Esophagus (tissue), 2 donors: ENCODE measurements around the gene SUPT5H. TPM values are rescaled to one million over a fixed set of nuclear protein-coding genes. Genes with fewer than 3 reads are reported as not detected.

Experiments used
- H3K27ac ChIP-seq, 2 donors: one replicate each; pipeline ENCODE4 v1.5.1; 2013; ENCODE audit warnings: low read depth in 2 of 2, mild to moderate bottlenecking in 2 of 2, inconsistent platforms in 1 of 2, low read length in 1 of 2, moderate library complexity in 1 of 2
- H3K27me3 ChIP-seq, 2 donors: one replicate each; pipeline ENCODE4 v1.6.1; 2013; ENCODE audit warnings: low read length in 2 of 2, control low read depth in 1 of 2, mild to moderate bottlenecking in 1 of 2; ENCODE audit not compliant: insufficient read depth in 2 of 2, control insufficient read depth in 1 of 2
- H3K36me3 ChIP-seq, 2 donors: one replicate each; pipeline ENCODE4 v1.6.1; 2013; ENCODE audit warnings: low read length in 1 of 2; ENCODE audit not compliant: control insufficient read depth in 2 of 2, insufficient read depth in 2 of 2
- H3K4me1 ChIP-seq, 2 donors: one replicate each; pipeline ENCODE4 v1.6.1; 2013; ENCODE audit warnings: low read length in 1 of 2; ENCODE audit not compliant: control insufficient read depth in 2 of 2, insufficient read depth in 2 of 2
- H3K4me3 ChIP-seq, 2 donors: one replicate each; pipeline ENCODE4 v1.5.1; 2013; ENCODE audit warnings: low read length in 2 of 2, mild to moderate bottlenecking in 2 of 2, low read depth in 1 of 2, moderate library complexity in 1 of 2
- H3K9me3 ChIP-seq, 2 donors: one replicate each; pipeline ENCODE4 v1.6.1; 2013; ENCODE audit warnings: mild to moderate bottlenecking in 2 of 2, low read depth in 1 of 2, low read length in 1 of 2, moderate library complexity in 1 of 2; ENCODE audit not compliant: control insufficient read depth in 2 of 2, insufficient read depth in 1 of 2
- WGBS, 2 donors: extraction: QIAGEN DNeasy Blood & Tissue Kit; methylation state at CpG; one replicate each; pipeline ENCODE4 v1.1.7; 2013; 5-methylcytosine and 5-hydroxymethylcytosine counted together
- polyA plus RNA-seq, 2 donors: library from polyadenylated mRNA; stranded (reverse); fragments of 200-250 nt; gene quantifications; one replicate each; pipeline ENCODE4 v1.2.3, GENCODE V29; 2013
- donor health status: healthy with polysubstance abuse.
- donor health status: Bipolar disorder and iron deficiency.

The SUPT5H gene
- polyA plus RNA-seq, 2 donors, result 51.5 to 90.2 TPM

GRCh38 chr19:39434123-39435076 is 11.0 kb upstream of the SUPT5H start:
- H3K4me1 ChIP-seq, result peaks cover 0 to 11% of the 10 kb centered on the region in 2 donors
- H3K27me3 ChIP-seq, result no peaks in the 10 kb centered on the region
- no peaks in the 10 kb centered on the region for H3K9me3 ChIP-seq
- WGBS, 2 donors, result 35 to 48% methylated on average over 10 of the region's 10 CpGs
- peaks cover 12 to 17% of the 10 kb centered on the region in 2 donors for H3K36me3 ChIP-seq
- H3K27ac ChIP-seq, result peak overlapping the region; percentile 13 to 93
- peak overlapping the region; percentile 81 to 92 for H3K4me3 ChIP-seq

DNA sequence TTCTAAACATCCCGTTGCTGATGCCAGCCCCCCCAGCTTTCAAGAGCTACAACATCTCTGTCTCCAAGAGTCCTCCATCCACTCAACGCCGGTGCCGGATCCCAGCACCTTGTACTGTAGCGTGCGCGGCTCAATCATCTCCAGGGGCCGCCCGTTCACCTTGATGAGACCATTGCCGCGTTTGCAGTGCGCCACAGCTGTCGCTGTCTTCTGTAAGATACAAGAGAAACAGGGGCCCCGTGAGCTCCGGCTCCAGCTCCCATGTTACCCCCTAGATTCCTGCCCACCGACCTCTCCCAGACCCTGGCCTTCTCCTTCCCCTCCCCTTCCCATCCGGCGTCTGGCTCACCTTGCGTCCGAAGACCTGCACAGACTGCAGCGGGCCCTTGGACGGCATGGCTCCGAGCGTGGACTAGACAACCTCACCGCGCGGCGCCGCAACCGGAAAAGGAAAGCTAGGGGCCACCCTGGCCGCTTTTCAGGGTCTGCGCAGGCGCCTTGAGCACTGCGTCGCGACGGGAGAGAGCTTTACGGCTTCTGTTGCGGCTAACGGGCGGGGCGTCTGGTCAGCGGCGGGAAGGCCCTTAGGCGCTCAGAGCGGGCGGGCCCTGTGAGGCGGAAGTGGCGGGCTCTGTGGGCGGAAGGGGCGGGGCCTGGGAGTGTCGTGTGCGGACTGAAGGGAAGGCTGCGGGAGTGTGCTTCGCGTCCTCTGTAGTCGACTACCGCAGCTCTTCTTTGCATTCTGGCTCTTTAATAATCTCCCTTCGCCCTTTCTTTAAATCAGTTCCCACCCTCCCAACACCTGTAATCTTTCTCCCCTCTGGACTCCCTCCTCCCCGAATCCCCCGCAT is 9.7 kb upstream of the SUPT5H start, which contains the start of gene RPS16:
Gene RPS16, minus strand, starts transcription at position 451 of the 851 bp plus-strand sequence. Its CDS starts 54 bp downstream, at position 397.
- Histone ChIP-seq H3K4me1 (peaks cover 0 to 11% of the 10 kb centered on the region in 2 donors), H3K27me3 (no peaks in the 10 kb centered on the region), H3K4me3 (peak within 1 kb of the TSS; percentile 81 to 92), H3K9me3 (no peaks in the 10 kb centered on the region), H3K27ac (peak within 1 kb of the TSS; percentile 90 to 93), H3K36me3 (peaks cover 12 to 17% of the 10 kb centered on the region in 2 donors)
- 0% methylated on average over 58 to 61 of the region's 61 CpGs for WGBS, 2 donors

GRCh38 chr19:39436350-39436716 is 9.0 kb upstream of the SUPT5H start:
- H3K4me3 ChIP-seq, result peak overlapping the region; percentile 7 to 92
- peaks cover 0 to 6% of the 10 kb centered on the region in 2 donors for H3K4me1 ChIP-seq
- peaks cover 12 to 17% of the 10 kb centered on the region in 2 donors for H3K36me3 ChIP-seq
- WGBS, 2 donors, result 2 to 3% methylated on average over 2 of the region's 2 CpGs
- H3K9me3 ChIP-seq, result no peaks in the 10 kb centered on the region
- peak overlapping the region; percentile 65 to 93 for H3K27ac ChIP-seq
- H3K27me3 ChIP-seq, result no peaks in the 10 kb centered on the region

- WGBS, 2 donors, result 84% methylated on average over 9 of the region's 9 CpGs
- Histone ChIP-seq H3K9me3 (no peaks in the 10 kb centered on the region), H3K4me1 (peaks cover 0 to 6% of the 10 kb centered on the region in 2 donors), H3K27me3 (no peaks in the 10 kb centered on the region), H3K36me3 (peaks cover 7 to 10% of the 10 kb centered on the region in 2 donors), H3K27ac (no peak overlapping the region), H3K4me3 (no peak overlapping the region)
Measured at GRCh38 chr19:39438270-39438934, 7.0 kb upstream of the SUPT5H start.

DNA sequence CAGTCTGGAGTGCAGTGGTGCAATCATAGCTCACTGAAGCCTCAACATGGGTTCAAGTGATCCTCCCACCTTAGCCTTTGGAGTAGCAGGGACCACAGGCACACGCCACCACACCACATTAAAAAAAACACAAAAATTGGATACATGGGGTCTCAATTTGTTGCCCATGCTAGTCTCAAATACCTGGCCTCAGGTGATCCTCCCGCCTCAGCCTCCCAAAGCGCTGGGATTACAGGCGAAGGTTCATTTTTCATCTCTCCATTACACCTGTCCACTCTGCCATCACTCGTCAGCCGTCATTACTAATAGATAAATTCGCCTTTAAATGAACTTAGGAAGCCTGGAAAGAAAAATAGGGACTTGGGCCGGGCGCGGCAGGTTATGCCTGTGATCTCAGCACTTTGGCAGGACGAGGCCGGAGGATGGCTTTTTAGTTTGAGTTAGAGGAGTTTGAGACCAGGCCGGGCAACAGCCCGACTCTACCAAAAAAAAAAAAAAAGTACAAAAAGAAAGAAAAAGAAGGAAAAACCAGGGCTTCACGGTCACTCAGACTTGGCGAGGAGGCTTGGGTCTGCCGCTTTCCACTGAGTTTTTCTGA is 685 bp upstream of the SUPT5H start:
- H3K9me3 ChIP-seq, result no peaks in the 10 kb centered on the region
- 4% methylated on average over 17 of the region's 17 CpGs for WGBS, 2 donors
- peak overlapping the region; percentile 93 to 99 for H3K4me3 ChIP-seq
- H3K36me3 ChIP-seq, result peaks cover 0 to 3% of the 10 kb centered on the region in 2 donors
- peak overlapping the region; percentile 98 to 99 for H3K27ac ChIP-seq
- no peaks in the 10 kb centered on the region for H3K27me3 ChIP-seq
- peaks cover 5 to 12% of the 10 kb centered on the region in 2 donors for H3K4me1 ChIP-seq

- Histone ChIP-seq H3K27ac (peak overlapping the region in 1 of 2 donors; percentile 17), H3K27me3 (no peaks in the 10 kb centered on the region), H3K9me3 (no peaks in the 10 kb centered on the region), H3K4me1 (peaks cover 5 to 12% of the 10 kb centered on the region in 2 donors), H3K36me3 (peaks cover 0 to 3% of the 10 kb centered on the region in 2 donors), H3K4me3 (peak overlapping the region; percentile 24 to 99)
- WGBS, 2 donors, result 81 to 82% methylated on average over 16 of the region's 16 CpGs
Measured at GRCh38 chr19:39446365-39447084, 1.1 kb downstream of the SUPT5H start.

DNA sequence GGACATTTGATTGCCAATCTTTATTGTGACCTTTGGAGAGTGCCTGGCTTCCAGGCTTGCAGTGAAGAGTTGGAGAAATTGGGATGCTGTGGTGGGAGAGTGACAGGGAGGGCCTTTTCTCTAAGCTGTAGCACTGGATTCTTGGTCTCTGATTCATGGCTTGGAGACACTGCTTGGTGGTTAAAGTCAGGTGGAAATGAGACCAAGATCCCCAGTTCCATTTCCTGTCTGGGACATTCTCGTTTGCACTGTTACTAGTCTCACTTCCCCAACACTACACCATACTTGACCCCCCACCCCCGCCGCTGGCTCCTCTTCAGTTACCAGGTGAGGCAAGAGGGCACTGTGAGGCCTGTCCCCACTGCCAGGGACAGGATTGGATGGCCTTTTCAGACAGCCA is 2.9 kb downstream of the SUPT5H start:
- Histone ChIP-seq H3K9me3 (no peaks in the 10 kb centered on the region), H3K36me3 (peaks cover 0 to 6% of the 10 kb centered on the region in 2 donors), H3K27me3 (no peaks in the 10 kb centered on the region), H3K4me3 (no peak overlapping the region), H3K27ac (no peak overlapping the region), H3K4me1 (peaks cover 5 to 12% of the 10 kb centered on the region in 2 donors)
- WGBS, 2 donors, result 66 to 69% methylated on average over 3 of the region's 3 CpGs

DNA sequence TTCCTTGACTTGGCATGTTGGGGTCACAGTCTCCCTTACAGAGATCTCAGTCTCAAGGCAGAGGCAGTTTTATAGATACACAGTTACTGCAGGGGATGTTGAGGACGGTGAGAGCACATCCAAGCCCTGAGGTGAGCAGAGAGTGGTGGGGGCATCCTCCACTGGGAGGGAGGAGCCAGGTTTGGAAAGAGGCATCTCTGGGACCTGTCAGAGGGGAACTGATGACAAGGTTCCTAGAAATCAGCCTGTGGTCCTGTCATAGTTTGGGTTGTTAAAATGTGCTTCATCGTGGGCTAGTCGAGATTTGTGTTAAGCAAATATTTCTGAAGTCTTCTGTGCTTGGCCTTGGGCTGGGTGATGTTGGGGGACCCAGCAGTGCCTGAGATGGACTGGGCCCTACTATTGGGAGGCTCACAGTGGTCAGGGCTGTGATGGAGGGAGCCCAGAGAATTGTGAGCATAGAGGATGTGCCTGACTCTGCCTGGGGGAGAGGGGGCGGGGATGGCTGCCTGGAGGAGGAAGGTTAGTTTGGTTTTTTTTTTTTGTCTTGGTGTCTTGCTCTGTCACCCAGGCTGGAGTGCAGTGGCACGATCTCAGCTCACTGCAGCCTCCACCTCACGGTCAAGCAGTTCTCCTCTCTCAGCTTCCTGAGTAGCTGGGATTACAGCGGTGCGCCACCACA is 3.9 kb downstream of the SUPT5H start:
- 75 to 80% methylated on average over 8 of the region's 8 CpGs for WGBS, 2 donors
- Histone ChIP-seq H3K27ac (no peak overlapping the region), H3K27me3 (no peaks in the 10 kb centered on the region), H3K36me3 (peaks cover 0 to 6% of the 10 kb centered on the region in 2 donors), H3K4me3 (no peak overlapping the region), H3K9me3 (no peaks in the 10 kb centered on the region), H3K4me1 (peaks cover 5 to 12% of the 10 kb centered on the region in 2 donors)
